ENCODE data around the gene KIR3DL2.
"Not testable (repeated sequence)": the region's sequence is repeated elsewhere in the genome, so short reads cannot be mapped to it uniquely, and the experiment has no call there.

The KIR3DL2 gene

DNA sequence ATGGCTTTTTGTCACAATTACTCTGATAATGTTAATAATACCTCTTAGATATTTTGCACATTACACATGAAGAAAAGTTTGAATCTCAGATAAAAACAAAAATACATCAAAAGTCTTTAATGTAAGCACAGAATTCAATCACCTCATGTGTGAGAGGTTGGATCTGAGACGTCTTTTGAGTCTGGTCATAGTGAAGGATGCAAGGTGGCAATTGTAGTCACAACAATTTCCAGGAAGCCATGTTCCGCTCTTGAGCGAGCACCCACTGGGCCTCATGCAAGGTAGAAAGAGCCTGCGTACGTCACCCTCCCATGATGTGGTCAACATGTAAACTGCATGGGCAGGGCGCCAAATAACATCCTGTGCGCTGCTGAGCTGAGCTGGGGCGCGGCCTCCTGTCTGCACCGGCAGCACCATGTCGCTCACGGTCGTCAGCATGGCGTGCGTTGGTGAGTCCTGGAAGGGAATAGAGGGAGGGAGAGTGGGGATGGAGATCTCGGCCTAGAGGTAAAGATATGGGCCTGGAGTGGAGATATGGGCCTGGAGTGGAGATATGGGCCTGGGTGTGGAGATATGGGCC lies at the start of gene KIR3DL2:
Gene KIR3DL2, plus strand, starts transcription at position 383 of the 580 bp plus-strand sequence. Its CDS starts 33 bp downstream, at position 416.
- DNase-seq (ENCODE audit: low read depth in 2 of 3, low spot score in 1 of 3): not testable (repeated sequence)

DNA sequence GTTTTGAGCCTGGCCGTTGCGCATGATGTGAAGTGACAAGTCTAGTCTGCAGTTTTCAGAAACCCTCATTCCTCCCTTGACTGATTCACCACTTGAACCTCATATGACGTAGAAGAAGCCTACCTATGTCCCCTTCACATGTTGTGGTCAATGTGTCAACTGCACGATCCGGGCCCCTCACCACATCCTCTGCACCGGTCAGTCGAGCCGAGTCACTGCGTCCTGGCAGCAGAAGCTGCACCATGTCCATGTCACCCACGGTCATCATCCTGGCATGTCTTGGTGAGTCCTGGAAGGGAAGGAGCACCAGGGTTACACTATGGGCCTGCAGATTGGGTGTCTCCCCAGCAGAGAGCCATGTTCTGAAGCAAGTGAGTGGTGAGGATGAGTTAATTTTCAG lies 46.8 kb upstream of the KIR3DL2 start, which contains the start of gene KIR2DL4:
Gene KIR2DL4, plus strand, starts transcription at position 201 of the 400 bp plus-strand sequence. Its CDS starts 42 bp downstream, at position 243.
- no peak for DNase-seq (ENCODE audit: low read depth in 2 of 3, low spot score in 1 of 3)

DNA sequence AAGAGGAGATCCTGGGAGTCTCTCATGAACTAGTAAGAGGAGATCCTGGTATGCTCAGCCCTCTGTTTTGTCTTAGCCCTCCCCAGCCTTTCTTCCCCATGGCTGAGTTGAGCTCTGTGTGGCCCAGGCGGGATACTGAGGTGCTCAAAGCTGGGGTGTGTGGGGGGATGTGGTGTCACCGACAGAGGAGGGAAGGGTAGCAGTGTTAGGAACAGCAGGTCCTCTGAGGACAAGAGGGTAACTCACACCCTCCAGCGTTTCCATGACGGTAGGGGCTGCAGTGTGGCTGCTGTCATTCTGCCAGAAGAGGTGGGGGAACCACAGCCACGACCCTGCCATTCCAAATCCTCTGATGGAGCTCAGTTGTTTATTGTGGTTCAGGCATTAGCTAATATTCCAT lies 46.1 kb upstream of the KIR3DL2 start:
- no peak for DNase-seq (ENCODE audit: low read depth in 2 of 3, low spot score in 1 of 3)

DNA sequence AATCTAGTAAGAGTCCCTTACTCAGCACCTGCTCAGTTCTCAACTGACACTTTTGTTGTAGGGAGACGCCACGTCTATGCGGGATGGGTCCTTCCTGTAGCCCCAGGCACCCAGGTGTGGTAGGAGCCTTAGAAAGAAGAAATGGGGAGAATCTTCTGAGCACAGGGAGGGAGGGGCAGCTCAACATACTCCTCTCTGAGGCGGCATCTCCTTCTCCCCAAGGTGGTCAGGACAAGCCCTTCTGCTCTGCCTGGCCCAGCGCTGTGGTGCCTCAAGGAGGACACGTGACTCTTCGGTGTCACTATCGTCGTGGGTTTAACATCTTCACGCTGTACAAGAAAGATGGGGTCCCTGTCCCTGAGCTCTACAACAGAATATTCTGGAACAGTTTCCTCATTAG lies 45.7 kb upstream of the KIR3DL2 start:
- DNase-seq (ENCODE audit: low read depth in 2 of 3, low spot score in 1 of 3): no peak

DNA sequence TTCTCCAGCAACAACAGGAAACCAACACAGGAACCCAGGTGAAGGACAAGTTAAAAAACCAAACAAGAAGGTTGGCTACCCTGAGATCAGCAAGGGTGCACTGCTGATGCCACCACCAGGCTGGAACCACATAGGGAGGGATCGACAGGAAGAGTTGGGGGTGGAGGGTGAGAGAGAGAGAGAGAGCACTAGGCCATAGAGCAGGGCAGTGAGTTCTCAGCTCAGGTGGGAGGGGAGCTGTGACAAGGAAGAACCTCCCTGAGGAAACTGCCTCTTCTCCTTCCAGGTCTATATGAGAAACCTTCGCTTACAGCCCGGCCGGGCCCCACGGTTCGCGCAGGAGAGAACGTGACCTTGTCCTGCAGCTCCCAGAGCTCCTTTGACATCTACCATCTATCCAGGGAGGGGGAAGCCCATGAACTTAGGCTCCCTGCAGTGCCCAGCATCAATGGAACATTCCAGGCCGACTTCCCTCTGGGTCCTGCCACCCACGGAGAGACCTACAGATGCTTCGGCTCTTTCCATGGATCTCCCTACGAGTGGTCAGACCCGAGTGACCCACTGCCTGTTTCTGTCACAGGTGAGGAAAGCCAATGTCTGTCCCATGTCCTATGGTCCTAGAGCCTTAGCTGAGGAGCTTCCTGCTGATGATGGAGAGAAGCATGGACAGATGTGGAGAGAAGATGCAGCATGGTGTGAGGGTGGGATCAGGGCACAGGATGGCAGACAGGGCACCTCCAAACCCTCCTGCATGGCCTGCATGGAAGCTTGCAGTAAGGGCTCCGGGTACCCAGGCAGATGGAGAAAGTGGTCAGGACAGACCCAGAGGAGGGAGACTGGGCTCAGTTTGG lies 44.4 kb upstream of the KIR3DL2 start:
- DNase-seq (ENCODE audit: low read depth in 2 of 3, low spot score in 1 of 3): no peak

DNA sequence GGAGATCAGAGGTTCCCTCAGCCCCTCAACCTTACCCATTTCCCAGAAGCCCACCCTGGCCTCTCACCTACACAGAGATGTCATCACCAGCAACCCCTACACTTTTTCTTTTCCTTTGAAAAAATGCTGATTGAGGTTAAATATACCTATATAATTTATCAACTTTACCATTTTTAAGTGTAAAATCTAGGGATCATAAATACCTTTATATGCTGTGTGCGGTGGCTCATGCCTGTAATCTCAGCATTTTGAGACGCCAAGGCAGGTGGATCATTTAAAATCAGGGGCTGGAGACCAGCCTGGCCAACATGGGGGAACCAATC lies 43.8 kb upstream of the KIR3DL2 start:
- DNase-seq (ENCODE audit: low read depth in 2 of 3, low spot score in 1 of 3): no peak

DNA sequence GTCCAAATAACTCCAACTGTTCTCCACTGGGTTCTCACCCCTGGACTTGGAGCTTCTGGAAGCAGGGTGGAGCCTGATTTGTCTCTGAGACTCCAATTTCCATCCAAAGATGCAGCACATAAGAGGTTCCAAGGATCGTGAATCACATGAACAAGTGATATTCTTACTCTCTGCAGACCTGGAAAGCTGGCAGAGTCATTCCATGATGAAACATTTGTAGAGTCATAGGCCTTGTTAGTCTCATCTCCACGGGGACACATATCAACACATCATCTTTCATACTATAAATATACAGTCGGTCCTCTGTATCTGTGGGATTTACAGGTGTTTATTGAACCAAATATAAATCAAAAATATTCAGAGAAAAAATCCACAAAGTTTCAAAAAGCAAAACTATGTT lies 35.7 kb upstream of the KIR3DL2 start:
- not testable (repeated sequence) for DNase-seq (ENCODE audit: low read depth in 2 of 3, low spot score in 1 of 3)

DNA sequence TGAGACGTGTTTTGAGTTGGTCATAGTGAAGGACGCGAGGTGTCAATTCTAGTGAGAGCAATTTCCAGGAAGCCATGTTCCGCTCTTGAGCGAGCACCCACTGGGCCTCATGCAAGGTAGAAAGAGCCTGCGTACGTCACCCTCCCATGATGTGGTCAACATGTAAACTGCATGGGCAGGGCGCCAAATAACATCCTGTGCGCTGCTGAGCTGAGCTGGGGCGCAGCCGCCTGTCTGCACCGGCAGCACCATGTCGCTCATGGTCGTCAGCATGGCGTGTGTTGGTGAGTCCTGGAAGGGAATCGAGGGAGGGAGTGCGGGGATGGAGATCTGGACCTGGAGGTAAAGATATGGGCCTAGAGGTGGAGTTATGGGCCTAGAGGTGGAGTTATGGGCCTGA lies 34.0 kb upstream of the KIR3DL2 start, which contains the start of gene KIR3DL1:
Gene KIR3DL1, plus strand, starts transcription at position 218 of the 400 bp plus-strand sequence.
- not testable (repeated sequence) for DNase-seq (ENCODE audit: low read depth in 2 of 3, low spot score in 1 of 3)

DNA sequence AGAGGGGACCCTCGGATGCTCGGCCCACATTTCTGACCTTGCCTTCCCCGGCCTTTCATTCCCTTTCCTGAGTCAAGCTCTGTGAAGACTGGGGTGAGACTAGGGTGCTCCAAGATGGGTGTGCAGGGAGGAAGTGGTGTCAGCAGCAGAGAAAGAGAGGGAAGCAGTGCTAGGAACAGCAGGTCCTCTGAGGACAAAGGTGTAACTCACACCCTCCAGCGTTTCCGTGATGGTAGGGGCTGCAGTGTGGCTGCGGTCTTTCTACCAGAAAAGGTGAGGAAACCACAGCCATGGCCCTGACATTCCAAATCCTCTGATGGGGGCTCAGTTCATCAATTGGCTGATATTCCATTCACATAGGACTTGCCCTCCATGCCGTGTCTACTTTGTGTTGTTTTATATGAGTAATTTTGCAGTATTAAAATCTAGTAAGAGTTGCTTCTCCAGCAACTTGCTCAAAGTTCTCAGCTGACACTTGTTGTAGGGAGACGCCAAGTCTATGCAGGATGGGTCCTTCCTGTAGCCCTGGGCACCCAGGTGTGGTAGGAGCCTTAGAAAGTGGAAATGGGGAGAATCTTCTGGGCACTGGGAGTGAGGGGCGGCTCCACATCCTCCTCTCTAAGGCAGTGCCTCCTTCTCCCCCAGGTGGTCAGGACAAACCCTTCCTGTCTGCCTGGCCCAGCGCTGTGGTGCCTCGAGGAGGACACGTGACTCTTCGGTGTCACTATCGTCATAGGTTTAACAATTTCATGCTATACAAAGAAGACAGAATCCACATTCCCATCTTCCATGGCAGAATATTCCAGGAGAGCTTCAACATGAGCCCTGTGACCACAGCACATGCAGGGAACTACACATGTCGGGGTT lies 32.3 kb upstream of the KIR3DL2 start:
- no peak for DNase-seq (ENCODE audit: low read depth in 2 of 3, low spot score in 1 of 3)

DNA sequence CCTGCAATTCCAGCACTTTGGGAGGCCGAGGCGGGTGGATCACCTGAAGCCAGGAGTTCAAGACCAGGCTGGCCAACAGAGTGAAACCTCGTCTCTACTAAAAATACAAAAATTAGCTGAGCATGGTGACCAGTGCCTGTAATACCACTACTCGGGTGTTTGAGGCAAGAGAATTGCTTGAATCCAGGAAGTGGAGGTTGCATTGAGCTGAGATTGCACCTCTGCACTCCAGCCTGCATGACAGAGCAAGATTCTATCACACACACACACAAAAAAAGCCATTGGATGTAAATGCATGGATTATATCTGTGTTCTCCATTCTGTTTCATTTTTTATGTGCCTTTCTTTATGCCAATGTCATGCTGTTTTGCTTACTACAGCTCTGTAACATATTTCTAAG lies 25.8 kb upstream of the KIR3DL2 start:
- not testable (repeated sequence) for DNase-seq (ENCODE audit: low read depth in 2 of 3, low spot score in 1 of 3)

DNA sequence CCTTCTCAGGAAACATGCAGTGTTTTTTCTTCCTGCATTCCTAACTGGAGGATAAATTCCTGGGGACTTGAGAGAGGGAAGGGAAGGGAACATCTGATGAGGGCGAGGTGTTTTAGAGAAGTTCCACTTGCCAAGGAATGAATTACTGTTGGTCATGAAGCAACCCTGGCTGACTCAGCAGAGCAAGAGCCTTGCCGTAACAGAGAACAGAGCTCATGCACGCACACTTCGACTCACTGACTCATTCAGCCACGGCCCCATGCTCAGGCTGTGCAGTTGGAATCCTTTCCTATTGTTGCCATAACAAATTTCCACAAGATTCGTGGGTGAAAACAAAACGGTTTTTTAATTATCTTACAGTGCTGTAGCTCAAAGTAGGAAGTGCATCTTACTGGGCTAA lies 24.9 kb upstream of the KIR3DL2 start:
- not testable (repeated sequence) for DNase-seq (ENCODE audit: low read depth in 2 of 3, low spot score in 1 of 3)

DNA sequence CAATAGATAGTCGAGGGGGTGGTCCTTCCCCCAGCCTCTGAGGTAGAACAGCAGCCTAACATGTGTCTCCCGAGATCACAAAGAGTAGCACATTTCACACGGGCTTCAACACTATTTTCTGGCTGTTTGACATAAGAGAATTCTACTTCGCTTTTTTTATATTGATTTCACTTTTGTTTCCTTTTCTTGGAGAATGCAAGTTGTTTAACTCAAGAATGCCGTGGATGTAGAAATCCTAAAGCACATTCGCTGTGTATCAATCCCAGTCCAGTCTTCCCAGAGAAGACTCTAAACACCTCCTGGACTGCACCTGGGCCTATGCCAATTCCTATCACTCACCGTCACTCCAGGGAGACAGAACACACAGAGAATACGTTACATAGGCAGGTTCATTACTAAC lies 22.2 kb upstream of the KIR3DL2 start:
- not testable (repeated sequence) for DNase-seq (ENCODE audit: low read depth in 2 of 3, low spot score in 1 of 3)

DNA sequence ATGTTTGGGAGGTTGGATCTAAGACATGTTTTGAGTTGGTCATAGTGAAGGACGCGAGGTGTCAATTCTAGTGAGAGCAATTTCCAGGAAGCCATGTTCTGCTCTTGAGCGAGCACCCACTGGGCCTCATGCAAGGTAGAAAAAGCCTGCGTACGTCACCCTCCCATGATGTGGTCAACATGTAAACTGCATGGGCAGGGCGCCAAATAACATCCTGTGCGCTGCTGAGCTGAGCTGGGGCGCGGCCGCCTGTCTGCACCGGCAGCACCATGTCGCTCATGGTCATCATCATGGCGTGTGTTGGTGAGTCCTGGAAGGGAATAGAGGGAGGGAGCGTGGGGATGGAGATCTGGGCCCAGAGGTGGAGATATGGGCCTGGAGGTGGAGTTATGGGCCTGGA lies 17.7 kb upstream of the KIR3DL2 start, which contains the start of gene KIR2DS4:
Gene KIR2DS4, plus strand, starts transcription at position 181 of the 400 bp plus-strand sequence.
- not testable (repeated sequence) for DNase-seq (ENCODE audit: low read depth in 2 of 3, low spot score in 1 of 3)

DNA sequence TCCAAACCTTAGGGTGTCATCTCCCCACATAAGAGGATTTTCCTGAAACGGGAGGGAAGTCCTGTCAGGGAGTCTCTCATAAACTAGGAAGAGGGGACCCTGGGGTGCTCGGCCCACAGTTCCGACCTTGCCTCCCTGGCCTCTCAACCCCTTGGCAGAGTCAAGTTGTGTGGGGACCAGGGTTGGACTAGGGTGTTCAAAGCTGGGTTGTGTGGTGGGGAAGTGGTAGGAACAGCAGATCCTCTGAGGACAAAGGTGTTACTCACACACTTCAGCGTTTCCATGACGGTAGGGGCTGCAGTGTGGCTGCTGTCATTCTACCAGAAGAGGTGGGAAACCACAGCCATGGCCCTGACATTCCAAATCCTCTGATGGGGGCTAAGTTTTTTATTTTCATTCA lies 15.1 kb upstream of the KIR3DL2 start:
- not testable (repeated sequence) for DNase-seq (ENCODE audit: low read depth in 2 of 3, low spot score in 1 of 3)

DNA sequence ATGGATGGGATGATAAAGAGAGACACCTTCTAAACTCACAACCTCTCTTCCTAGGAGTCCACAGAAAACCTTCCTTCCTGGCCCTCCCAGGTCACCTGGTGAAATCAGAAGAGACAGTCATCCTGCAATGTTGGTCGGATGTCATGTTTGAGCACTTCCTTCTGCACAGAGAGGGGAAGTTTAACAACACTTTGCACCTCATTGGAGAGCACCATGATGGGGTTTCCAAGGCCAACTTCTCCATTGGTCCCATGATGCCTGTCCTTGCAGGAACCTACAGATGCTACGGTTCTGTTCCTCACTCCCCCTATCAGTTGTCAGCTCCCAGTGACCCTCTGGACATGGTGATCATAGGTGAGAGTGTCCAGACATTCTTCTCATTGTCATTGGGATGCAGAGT lies 12.7 kb upstream of the KIR3DL2 start:
- DNase-seq (ENCODE audit: low read depth in 2 of 3, low spot score in 1 of 3): not testable (repeated sequence)

DNA sequence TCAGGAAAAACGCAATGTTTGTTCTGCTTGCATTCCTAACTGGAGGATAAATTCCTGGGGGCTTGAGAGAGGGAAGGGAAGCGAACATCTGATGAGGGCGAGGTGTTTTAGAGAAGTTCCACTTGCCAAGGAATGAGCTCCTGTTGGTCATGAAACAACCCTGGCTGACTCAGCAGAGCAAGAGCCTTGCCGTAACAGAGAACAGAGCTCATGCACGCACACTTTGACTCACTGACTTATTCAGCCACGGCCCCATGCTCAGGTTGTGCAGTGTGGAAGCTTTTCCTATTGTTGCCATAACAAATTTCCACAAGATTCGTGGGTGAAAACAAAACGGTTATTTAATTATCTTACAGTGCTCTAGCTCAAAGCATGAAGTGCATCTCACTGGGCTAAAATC lies 7.1 kb upstream of the KIR3DL2 start:
- not testable (repeated sequence) for DNase-seq (ENCODE audit: low read depth in 2 of 3, low spot score in 1 of 3)

DNA sequence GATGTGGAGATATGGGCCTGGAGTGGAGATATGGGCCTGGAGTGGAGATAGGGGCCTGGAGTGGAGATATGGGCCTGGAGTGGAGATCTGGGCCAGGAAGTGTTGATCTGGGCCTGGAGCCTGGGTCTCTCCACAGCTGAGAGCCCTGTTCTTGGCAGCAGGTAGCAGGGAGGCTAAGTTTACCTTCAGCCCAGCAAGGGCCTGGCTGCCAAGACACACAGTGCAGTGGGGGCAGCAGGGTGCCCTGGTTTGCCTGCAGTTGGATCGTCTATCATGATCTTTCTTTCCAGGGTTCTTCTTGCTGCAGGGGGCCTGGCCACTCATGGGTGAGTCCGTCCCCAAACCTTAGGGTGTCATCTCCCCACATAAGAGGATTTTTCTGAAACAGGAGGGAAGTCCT lies 687 bp downstream of the KIR3DL2 start:
- no peak for DNase-seq (ENCODE audit: low read depth in 2 of 3, low spot score in 1 of 3)

DNA sequence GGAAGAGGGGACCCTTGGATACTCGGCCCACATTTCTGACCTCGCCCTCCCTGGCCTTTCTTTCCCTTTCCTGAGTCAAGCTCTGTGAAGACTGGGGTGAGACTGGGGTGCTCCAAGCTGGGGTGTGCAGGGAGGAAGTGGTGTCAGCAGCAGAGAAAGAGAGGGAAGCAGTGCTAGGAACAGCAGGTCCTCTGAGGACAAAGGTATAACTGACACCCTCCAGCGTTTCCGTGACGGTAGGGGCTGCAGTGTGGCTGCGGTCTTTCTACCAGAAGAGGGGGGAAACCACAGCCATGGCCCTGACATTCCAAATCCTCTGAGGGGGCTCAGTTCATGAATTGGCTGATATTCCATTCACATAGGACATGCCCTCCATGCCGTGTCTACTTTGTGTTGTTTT lies 1.1 kb downstream of the KIR3DL2 start:
- no peak for DNase-seq (ENCODE audit: low read depth in 2 of 3, low spot score in 1 of 3)

DNA sequence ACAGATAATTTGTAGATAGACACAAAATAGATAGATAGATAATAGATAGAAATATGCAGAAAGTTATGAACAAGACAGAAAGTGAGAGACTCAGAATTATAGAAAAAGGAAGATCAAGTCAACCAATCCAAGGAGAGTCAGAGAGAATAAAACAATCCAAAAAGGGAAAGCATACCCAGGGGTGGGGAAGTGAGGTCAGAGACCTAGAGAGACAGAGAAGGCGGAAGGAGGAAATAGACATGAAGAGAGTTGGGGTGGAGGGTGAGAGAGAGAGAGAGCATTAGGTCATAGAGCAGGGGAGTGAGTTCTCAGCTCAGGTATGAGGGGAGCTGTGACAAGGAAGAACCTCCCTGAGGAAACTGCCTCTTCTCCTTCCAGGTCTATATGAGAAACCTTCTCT lies 5.0 kb downstream of the KIR3DL2 start:
- DNase-seq (ENCODE audit: low read depth in 2 of 3, low spot score in 1 of 3): not testable (repeated sequence)

DNA sequence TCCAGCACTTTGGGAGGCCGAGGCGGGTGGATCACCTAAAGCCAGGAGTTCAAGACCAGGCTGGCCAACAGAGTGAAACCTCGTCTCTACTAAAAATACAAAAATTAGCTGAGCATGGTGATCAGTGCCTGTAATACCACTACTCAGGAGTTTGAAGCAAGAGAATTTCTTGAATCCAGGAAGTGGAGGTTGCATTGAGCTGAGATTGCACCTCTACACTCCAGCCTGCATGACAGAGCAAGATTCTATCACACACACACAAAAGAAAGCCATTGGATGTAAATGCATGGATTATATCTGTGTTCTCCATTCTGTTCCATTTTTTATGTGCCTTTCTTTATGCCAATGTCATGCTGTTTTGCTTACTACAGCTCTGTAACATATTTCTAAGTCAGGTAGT lies 8.2 kb downstream of the KIR3DL2 start:
- DNase-seq (ENCODE audit: low read depth in 2 of 3, low spot score in 1 of 3): not testable (repeated sequence)

DNA sequence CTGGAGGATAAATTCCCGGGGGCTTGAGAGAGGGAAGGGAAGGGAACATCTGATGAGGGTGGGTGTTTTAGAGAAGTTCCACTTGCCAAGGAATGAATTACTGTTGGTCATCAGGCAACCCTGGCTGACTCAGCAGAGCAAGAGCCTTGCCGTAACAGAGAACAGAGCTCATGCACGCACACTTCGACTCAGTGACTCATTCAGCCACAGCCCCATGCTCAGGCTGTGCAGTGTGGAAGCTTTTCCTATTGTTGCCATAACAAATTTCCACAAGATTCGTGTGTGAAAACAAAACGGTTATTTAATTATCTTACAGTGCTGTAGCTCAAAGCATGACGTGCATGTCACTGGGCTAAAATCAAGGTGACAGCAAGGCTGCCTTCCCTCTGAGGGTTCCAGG lies 9.2 kb downstream of the KIR3DL2 start:
- DNase-seq (ENCODE audit: low read depth in 2 of 3, low spot score in 1 of 3): not testable (repeated sequence)
